Occipital lobe (tissue), 2 donors: ENCODE measurements around the gene OR1F1. TPM values are rescaled to one million over a fixed set of nuclear protein-coding genes. Genes with fewer than 3 reads are reported as not detected.
"Not testable (repeated sequence)": the region's sequence is repeated elsewhere in the genome, so short reads cannot be mapped to it uniquely, and the experiment has no call there.

ENCODE experiments used
- DNase-seq: peaks from one replicate; lab custom pipeline; 2025; lab: John Stamatoyannopoulos, UW
- total RNA-seq: library from RNA; depleted of rRNA; stranded (reverse); fragments of >200 nt; gene quantifications from one replicate; pipeline ENCODE4 v1.2.3, GENCODE V29; 2014

Gene OR1F1
- total RNA-seq, 1 donor from 2014 or later = 0.78 TPM

DNA sequence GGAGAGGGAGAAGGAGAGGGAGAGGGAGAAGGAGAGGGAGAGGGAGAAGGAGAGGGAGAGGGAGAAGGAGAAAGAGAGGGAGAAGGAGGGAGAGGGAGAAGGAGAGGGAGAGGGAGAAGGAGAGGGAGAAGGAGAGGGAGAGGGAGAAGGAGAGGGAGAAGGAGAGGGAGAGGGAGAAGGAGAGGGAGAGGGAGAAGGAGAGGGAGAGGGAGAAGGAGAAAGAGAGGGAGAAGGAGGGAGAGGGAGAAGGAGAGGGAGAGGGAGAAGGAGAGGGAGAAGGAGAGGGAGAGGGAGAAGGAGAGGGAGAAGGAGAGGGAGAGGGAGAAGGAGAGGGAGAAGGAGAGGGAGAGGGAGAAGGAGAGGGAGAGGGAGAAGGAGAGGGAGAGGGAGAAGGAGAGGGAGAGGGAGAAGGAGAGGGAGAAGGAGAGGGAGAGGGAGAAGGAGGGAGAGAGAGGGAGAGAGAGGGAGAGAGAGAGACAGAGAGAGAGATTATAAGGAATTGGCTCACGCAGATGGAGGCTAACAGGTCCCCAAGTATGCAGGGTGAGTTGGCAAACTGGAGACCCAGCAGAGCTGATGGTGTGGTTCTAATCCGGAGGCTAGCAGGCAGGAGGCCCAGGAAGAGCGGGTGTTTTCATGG, 9.8 kb downstream of the OR1F1 start:
- DNase-seq = not testable (repeated sequence)

DNA sequence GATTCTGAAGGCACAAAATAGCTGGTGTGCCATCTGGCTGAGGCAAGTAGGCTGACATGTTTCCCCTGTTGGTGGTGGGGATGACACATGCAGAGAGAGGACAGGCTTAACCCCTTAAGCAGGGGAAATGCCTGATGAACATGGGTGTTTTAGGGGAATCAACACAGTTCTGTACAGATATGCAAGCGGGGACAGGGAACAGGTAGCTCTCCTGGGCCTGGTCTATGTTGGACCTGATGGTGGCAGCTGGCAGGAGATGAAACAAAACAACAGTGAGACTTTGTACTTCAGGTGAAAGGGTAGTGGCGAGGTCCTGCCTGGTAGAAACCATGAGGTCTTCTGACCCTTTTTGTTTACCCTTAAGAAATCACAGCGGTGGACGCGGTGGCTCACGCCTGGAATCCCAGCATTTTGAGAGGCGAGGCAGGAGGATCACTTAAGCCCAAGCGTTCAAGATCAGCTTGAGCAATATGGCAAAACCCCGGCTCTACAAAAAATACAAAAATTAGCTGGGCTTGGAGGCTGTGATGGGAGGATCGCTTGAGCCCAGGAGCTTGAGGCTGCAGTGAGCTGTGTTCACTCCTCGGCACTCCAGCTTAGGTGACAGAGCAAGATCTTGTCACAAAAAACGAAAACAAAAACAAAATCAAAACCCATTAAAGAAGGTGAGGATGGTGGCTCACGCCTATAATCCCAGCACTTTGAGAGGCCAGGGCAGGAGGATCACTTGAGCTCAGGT, 10.5 kb downstream of the OR1F1 start:
- no peak for DNase-seq

- DNase-seq = no peak
Observed at GRCh38 chr16:3202903-3203539, 15.0 kb downstream of the OR1F1 start.

- DNase-seq = not testable (repeated sequence)
Observed at GRCh38 chr16:3205939-3206338, 17.9 kb downstream of the OR1F1 start.

DNA sequence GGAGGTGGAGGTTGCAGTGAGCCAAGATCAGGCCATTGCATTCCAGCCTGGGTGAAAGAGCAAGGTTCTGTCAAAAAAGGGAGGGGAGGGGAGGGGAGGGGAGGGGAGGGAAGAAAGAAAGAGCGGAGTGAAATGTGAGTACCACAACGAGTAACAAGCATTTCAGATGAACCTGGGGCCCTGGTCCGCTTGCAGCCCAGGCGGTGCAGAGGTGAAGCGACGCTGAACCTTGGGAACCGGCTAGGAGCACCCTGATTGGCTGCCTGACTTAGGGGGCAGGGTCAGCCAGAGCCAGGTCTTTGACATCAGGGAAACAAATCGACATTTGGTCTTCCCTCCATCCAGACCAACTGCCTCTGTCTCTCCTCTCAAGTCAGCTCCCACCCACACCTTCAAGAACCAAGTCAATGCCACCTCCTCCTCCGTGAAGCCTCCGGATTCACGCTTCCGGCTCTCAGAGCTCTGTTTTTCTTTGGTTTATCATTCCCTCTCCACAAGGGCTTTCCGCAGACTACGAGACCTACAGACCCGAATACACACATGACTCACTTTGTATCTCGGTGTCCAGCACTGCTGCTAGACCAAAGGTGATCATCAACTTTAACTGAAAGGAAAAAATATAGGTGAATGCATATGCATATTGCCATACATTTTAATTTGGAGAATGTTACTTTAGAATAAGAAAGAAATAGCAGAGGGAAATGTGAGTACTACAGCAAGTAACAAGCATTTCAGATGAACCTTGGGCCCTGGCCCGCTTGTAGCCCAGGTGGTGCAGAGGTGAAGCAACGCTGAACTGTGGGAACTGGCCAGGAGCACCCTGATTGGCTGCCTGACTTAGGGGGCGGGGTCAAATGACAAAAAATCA, 19.3 kb downstream of the OR1F1 start:
- no peak for DNase-seq

DNA sequence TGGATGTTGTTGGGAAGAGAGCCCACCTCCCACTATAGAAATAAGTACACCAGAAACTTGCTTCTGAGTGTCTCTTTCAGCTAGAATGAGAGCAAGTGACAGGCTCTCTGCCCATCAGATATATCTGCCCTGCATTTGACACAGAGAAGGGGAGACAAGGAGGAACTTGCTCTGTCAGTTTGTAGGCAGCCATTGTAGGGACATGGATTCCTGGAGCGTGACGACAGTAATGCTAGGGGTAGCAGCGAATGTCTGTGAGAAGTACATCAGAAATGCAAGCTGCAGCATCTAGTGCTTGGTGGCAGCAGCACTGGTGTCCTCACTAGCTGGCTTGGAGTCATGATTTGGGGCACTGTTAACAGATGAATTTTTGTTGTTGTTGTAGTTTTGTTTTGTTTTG, 24.0 kb downstream of the OR1F1 start:
- no peak for DNase-seq

GRCh38 chr16:3212567-3212966, 24.6 kb downstream of the OR1F1 start:
- DNase-seq = no peak

DNA sequence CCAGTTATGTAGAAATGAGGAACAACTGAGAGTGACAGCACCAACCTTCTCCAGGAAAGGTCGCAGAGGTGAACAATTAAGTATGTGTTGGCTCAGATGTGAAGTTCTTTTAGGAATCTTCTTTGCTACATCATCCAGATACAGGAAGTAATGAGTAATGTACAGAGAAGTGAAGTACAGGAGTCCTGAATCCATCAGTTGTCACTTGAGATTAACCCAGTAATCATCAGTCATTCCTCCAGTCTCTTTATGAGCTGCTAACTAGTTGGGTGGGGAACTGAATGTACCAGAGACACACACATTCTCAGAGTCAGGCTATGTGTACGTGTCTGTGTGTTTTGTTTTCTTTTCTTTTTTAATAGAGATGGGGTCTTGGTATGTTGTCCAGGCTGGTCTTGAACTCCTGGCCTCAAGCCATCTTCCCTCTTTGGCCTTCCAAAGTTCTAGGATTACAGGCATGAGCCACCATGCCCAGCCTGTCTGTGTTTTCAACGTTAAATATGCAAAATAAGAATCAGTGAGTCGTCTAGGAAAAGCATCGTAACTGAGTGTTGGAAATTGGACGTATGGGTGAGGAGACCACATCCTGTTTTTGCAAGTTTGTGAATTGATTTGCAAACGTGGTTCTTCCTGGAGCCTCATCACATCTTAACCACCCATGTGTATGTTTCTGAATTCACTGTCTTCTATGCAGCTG, 27.0 kb downstream of the OR1F1 start:
- DNase-seq = no peak

DNA sequence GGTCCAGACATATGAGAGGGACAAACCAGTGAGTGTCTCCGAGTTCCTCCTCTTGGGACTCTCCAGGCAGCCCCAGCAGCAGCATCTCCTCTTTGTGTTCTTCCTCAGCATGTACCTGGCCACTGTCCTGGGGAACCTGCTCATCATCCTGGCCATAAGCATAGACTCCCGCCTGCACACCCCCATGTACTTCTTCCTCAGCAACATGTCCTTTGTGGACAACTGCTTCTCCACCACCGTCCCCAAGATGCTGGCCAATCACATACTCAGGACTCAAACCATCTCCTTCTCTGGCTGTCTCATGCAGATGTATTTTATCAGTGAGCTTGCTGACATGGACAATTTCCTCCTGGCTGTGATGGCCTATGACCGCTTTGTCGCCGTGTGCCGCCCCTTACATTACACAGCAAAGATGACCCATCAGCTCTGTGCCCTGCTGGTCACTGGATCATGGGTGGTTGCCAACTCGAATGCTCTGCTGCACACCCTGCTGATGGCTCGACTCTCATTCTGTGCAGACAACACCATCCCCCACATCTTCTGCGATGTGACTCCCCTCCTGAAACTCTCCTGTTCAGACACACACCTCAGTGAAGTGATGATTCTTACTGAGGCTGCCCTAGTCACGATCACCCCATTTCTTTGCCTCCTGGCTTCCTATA, 27.7 kb downstream of the OR1F1 start:
- DNase-seq = no peak

- no peak for DNase-seq
Observed at GRCh38 chr16:3216263-3216640, 28.2 kb downstream of the OR1F1 start.

GRCh38 chr16:3220839-3221238, 32.8 kb downstream of the OR1F1 start:
- no peak for DNase-seq

- no peak for DNase-seq
Observed at GRCh38 chr16:3223913-3224515, 36.0 kb downstream of the OR1F1 start.

DNA sequence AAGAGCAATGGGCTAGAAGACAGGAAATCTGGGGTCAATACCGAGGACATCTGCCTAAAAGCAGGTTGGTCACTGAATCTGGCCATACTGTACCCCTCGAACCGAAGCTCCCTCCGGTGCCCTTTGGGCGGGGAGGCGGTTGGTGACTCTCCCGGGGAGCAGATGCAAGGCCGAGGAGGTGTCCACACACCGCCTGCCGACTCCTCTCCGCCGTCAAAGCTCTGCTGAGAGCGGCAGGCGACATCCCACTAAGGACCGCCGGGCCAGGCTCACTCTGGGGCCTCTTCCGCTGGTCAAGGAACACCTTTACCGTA, 46.5 kb downstream of the OR1F1 start:
- DNase-seq = no peak

GRCh38 chr16:3234857-3235561, 47.0 kb downstream of the OR1F1 start, which contains the start of gene ZNF200:
TSS of gene ZNF200 (minus strand) at chr16:3235158. CDS start at chr16:3233755, 1,403 bp downstream.
- DNase-seq = peak; percentile 86

- no peak for DNase-seq
Observed at GRCh38 chr16:3235856-3236669, 48.1 kb downstream of the OR1F1 start.

DNA sequence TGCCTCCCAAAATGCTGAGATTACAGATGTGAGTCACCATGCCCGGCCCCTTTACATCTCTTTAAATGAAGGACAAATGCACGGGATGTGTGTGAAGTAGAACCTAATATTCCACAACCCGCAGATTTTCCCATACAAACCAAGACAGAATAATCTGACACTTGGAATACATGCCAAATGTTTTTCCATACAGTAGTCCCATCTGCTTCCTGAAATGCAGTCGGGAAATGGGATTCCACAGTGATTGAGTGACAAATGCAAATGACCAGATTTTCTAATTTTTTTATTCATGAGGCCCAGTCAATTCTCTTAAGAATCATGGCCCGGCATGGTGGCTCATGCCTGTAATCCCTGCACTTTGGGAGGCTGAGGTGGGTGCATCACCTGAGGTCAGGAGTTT, 53.8 kb downstream of the OR1F1 start:
- no peak for DNase-seq

DNA sequence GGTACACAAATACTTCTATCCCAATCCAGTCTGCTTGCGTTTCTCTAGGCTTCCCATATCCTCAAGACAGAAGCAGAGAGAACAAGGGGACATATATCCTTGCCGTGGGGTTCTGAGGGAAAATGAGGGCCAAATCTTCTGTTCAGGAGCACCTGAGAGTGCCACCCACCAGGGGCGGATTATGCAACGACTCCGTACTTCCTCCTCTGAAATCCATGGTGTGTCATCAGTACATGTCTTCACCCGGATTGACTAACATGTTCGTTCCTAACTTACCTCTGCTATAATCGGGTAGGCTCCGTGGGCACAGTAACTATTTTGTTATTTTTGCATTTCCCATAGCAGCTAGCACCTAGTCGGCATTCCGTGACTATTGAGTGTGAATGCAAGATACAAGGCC, 54.7 kb downstream of the OR1F1 start:
- no peak for DNase-seq

DNA sequence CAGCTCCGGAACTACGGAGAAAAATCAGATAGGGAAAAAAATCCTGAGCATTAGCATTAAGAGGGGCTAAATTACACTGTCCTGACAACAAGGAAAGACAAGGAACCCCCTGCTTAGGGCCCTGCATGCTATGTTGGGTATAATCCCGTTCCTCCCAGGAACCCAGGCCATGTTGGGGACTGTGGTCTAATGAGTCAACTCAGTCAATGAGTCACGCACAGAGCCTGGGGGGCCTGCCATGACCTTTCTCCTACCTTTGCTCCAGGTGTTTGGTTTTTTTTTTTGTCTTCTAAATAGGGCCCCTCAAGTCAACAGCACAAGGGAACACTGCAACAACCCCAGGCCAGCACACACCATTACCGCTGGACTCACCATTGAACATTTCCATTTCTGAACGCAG, 55.9 kb downstream of the OR1F1 start:
- no peak for DNase-seq

DNA sequence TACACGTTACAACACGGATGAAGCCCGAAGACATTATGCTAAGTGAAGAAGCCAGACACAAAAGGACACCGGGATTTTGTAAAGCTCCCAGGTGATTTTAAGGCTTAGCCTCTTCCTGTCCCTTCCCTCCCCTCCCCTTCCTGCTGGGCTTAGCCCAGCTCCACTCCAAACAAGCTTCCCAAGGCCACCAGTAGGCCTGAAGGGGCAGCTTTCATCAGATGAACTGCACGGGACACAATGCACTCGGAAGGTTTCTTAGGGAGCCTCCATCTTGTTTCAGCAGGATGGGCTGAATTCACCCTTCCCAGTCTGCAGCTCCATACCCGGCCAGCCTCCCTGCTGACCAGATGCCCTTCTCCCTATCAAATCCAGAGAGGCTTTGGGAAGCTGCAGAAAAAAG, 58.0 kb downstream of the OR1F1 start:
- DNase-seq = no peak
